HG03378 (cell line): ENCODE data around the gene CIT.
"Not testable (repeated sequence)": the region's sequence is repeated elsewhere in the genome, so short reads cannot be mapped to it uniquely, and the experiment has no call there.

Experiments
- ATAC-seq: cut with Tn5 transposase; IDR thresholded peaks from one replicate; pipeline ENCODE4 v1.9.1; 2021; ENCODE audit warnings: mild to moderate bottlenecking, moderate library complexity; ENCODE audit not compliant: unreplicated experiment

CIT gene

GRCh38 chr12:119744900-119745606 is 132.1 kb downstream of the CIT start:
- no peak for ATAC-seq

GRCh38 chr12:119742700-119743099 is 134.4 kb downstream of the CIT start:
- ATAC-seq = no peak

- ATAC-seq = no peak
These were observed 136.3 kb downstream of the CIT start for GRCh38 chr12:119740830-119741229.

- ATAC-seq = no peak
These were observed 142.0 kb downstream of the CIT start for GRCh38 chr12:119735079-119735478.

- ATAC-seq = no peak
These were observed 146.7 kb downstream of the CIT start for GRCh38 chr12:119730381-119730780.

GRCh38 chr12:119729871-119730270 is 147.2 kb downstream of the CIT start:
- no peak for ATAC-seq

- no peak for ATAC-seq
These were observed 148.7 kb downstream of the CIT start for GRCh38 chr12:119728444-119728745.

- ATAC-seq = no peak
These were observed 149.3 kb downstream of the CIT start for GRCh38 chr12:119727600-119728443.

GRCh38 chr12:119725523-119725922 is 151.6 kb downstream of the CIT start:
- no peak for ATAC-seq

GRCh38 chr12:119721306-119721705 is 155.8 kb downstream of the CIT start:
- ATAC-seq = no peak

- ATAC-seq = no peak
These were observed 156.8 kb downstream of the CIT start for GRCh38 chr12:119720349-119720748.

- ATAC-seq = no peak
These were observed 159.0 kb downstream of the CIT start for GRCh38 chr12:119718141-119718540.

- no peak for ATAC-seq
These were observed 161.9 kb downstream of the CIT start for GRCh38 chr12:119715268-119715620.

- ATAC-seq = no peak
These were observed 162.4 kb downstream of the CIT start for GRCh38 chr12:119714614-119715267.

GRCh38 chr12:119713551-119714031 is 163.5 kb downstream of the CIT start:
- no peak for ATAC-seq

- ATAC-seq = no peak
These were observed 164.4 kb downstream of the CIT start for GRCh38 chr12:119712721-119713120.

- ATAC-seq = no peak
These were observed 165.4 kb downstream of the CIT start for GRCh38 chr12:119711693-119712092.

- no peak for ATAC-seq
These were observed 166.1 kb downstream of the CIT start for GRCh38 chr12:119710965-119711551.

- no peak for ATAC-seq
These were observed 166.7 kb downstream of the CIT start for GRCh38 chr12:119710374-119710964.

GRCh38 chr12:119706427-119706826 is 170.7 kb downstream of the CIT start:
- not testable (repeated sequence) for ATAC-seq

- no peak for ATAC-seq
These were observed 171.9 kb downstream of the CIT start for GRCh38 chr12:119705182-119705581.
